Uterus (tissue), 2 donors: Measurements from ENCODE around the gene ZC3H11A.

Experiments
- CTCF ChIP-seq, 4 experiments: fragments of 200-600 bp in 2 of 4; fragments of 450-650 bp in 2 of 4; sonication (generic) in 2 of 4; IDR thresholded peaks; one replicate each; pipeline ENCODE4 v1.5.1; 2016 to 2019; ENCODE audit warnings: antibody characterized with exemption in 4 of 4, mild to moderate bottlenecking in 2 of 4, moderate library complexity in 1 of 4
- POLR2A ChIP-seq, 2 donors: fragments of 450-650 bp; IDR thresholded peaks; one replicate each; pipeline ENCODE4 v1.6.1; 2016; ENCODE audit warnings: antibody characterized with exemption in 2 of 2, mild to moderate bottlenecking in 1 of 2, moderate library complexity in 1 of 2

GRCh38 chr1:203765029-203765837 lies 30.2 kb upstream of the ZC3H11A start, which contains the start of gene LAX1:
- TF ChIP-seq CTCF (IDR thresholded peaks at IDR 0.05) (no peak), POLR2A (IDR thresholded peaks at IDR 0.05) (no peak)
